Lower lobe of right lung (tissue), 2 donors: Measurements from ENCODE around the gene DCUN1D2. TPM values are rescaled to one million over a fixed set of nuclear protein-coding genes. Genes with fewer than 3 reads are reported as not detected.

Experiments used
- ATAC-seq, 2 donors: fragments of 200-7000 bp; cut with Tn5 transposase; one replicate each; pipeline ENCODE4 v1.9.1; 2020 to 2022; ENCODE audit warnings: mild to moderate bottlenecking in 2 of 2, moderate library complexity in 2 of 2
- DNase-seq: peaks from one replicate; pipeline ENCODE4 v3.0.0-alpha.2; 2020
- H3K27ac ChIP-seq: fragments of 200-600 bp; one replicate; pipeline ENCODE4 v1.8.0; 2022
- H3K27me3 ChIP-seq: fragments of 200-600 bp; one replicate; pipeline ENCODE4 v1.8.0; 2022; ENCODE audit warnings: low read depth
- H3K36me3 ChIP-seq: fragments of 200-600 bp; one replicate; pipeline ENCODE4 v1.8.0; 2022; ENCODE audit warnings: mild to moderate bottlenecking
- H3K4me1 ChIP-seq: fragments of 200-600 bp; one replicate; pipeline ENCODE4 v1.8.0; 2022
- H3K4me3 ChIP-seq: fragments of 200-600 bp; one replicate; pipeline ENCODE4 v1.8.0; 2022; ENCODE audit warnings: mild to moderate bottlenecking
- H3K9me3 ChIP-seq: fragments of 200-600 bp; one replicate; pipeline ENCODE4 v1.8.0; 2022
- intact Hi-C: fragments of 100-400 bp; cut with DNase I; formaldehyde crosslinking; loops from one replicate; pipeline ENCODE4 v1.11.0; 2022
- total RNA-seq: library from RNA; stranded (reverse); fragmentation: NEBNext Ultra II Directional; extraction: Animal tissue kit (Norgen Biotek cat#: 25700); gene quantifications from one replicate; pipeline ENCODE4 v1.2.1, GENCODE V29; 2021
- TF ChIP-seq, protein P1 (sequence below): fragments of 200-600 bp; IDR thresholded peaks from one replicate; pipeline ENCODE4 v1.8.0; 2022; ENCODE audit warnings: antibody characterized with exemption, mild to moderate bottlenecking
- donor health status: DM: no; HTN: yes; CAD: no; lungs with severe emphysema.

The DCUN1D2 gene
- total RNA-seq, 1 donor from 2014 or later: 16.8 TPM

DNA sequence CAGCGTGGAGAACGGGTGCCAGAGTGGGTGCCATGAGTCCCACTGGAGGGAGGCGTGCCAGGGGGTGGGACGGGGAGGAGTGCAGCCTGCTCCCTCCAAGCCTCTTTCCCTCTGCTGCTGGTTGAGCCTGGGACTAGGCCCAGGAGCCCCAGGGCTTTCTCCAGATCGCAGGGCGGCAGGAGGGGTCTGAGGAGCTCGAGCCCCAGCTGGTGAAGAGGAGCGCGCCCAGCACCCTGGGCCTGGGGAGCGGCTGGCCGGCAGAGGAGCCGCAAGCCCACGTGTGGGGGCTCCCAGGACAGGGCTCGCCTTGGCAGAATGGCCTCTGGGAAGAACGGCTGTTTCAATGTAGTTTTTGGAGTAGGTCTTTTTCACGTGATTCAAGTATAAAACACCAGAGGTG is 12.2 kb upstream of the DCUN1D2 start:
- intact Hi-C loops: no loop called here
- peaks cover 79% of the 10 kb centered on the region for H3K36me3 ChIP-seq
- no peak for DNase-seq

DNA sequence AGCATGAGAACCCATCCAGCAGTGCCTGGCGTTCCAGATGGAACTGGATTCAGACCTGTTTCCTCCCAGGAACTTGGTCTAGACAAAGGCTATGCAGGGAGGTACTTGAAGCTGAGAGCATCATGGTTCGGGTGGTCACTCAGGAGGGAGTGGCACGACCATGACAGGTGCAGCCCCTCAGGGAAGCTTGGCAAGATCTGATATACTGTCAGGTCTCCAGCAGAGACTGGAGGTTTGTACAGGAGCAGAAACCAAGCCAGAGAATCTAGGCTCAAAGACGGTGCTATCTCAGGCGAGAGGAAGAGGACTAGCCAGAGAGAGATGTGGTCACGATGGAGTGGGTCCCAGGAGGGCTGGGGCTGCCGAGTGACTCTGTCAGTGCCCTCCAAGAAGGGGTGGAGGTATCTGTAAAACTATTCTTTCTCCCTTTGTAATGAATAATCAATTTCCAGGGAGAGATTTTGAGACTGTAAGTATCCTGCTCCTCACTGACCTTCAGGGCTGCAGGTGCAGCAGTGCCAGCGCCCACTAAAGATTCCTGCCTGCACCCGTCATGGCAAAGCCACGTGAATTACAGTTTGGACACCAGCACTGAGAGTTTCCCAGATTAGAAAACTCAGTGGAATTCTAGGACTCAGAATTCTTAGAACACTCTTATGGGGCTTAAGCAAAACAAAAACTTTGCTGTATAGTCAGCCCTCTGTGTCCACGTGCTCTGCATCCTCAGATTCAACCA is 10.2 kb upstream of the DCUN1D2 start:
- DNase-seq (no peak), ATAC-seq (no peak)
- Histone ChIP-seq H3K27ac (no peak overlapping the region), H3K4me1 (peaks cover 8% of the 10 kb centered on the region), H3K9me3 (no peaks in the 10 kb centered on the region), H3K4me3 (no peak overlapping the region), H3K36me3 (peaks cover 94% of the 10 kb centered on the region), H3K27me3 (no peaks in the 10 kb centered on the region)
- intact Hi-C loops: no loop called here
- TF ChIP-seq, protein P1, sequence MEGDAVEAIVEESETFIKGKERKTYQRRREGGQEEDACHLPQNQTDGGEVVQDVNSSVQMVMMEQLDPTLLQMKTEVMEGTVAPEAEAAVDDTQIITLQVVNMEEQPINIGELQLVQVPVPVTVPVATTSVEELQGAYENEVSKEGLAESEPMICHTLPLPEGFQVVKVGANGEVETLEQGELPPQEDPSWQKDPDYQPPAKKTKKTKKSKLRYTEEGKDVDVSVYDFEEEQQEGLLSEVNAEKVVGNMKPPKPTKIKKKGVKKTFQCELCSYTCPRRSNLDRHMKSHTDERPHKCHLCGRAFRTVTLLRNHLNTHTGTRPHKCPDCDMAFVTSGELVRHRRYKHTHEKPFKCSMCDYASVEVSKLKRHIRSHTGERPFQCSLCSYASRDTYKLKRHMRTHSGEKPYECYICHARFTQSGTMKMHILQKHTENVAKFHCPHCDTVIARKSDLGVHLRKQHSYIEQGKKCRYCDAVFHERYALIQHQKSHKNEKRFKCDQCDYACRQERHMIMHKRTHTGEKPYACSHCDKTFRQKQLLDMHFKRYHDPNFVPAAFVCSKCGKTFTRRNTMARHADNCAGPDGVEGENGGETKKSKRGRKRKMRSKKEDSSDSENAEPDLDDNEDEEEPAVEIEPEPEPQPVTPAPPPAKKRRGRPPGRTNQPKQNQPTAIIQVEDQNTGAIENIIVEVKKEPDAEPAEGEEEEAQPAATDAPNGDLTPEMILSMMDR: no peak

More for the DNA sequence above, 12.2 kb upstream of the DCUN1D2 start:
- Histone ChIP-seq H3K27ac (no peak overlapping the region), H3K4me3 (no peak overlapping the region), H3K9me3 (no peaks in the 10 kb centered on the region), H3K27me3 (no peaks in the 10 kb centered on the region), H3K4me1 (no peaks in the 10 kb centered on the region)
- ATAC-seq: peak in 1 of 2 donors; percentile 25
- TF ChIP-seq, protein P1: no peak

DNA sequence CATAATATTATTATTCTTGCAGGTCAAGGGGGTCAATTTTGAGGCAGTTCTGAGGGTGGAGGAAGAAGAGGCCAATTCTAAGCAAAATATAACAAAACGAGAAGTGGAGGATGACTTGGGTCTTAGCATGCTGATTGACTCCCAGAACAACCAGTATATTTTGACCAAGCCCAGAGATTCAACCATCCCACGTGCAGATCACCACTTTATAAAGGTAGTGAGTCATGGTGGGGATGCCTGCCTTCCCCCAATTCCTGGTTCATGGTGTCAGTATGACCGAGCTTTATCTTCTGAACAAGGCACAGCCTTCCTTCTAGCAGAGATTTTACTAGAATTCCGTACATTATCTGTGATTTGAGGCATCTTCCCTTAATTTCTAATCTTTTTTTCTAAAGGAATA is 9.4 kb upstream of the DCUN1D2 start:
- Histone ChIP-seq H3K27ac (no peak overlapping the region), H3K27me3 (no peaks in the 10 kb centered on the region), H3K36me3 (peaks cover 95% of the 10 kb centered on the region), H3K4me3 (no peak overlapping the region), H3K9me3 (no peaks in the 10 kb centered on the region), H3K4me1 (peaks cover 13% of the 10 kb centered on the region)
- DNase-seq (no peak), ATAC-seq (no peak)
- TF ChIP-seq, protein P1: no peak
- intact Hi-C loops: no loop called here

DNA sequence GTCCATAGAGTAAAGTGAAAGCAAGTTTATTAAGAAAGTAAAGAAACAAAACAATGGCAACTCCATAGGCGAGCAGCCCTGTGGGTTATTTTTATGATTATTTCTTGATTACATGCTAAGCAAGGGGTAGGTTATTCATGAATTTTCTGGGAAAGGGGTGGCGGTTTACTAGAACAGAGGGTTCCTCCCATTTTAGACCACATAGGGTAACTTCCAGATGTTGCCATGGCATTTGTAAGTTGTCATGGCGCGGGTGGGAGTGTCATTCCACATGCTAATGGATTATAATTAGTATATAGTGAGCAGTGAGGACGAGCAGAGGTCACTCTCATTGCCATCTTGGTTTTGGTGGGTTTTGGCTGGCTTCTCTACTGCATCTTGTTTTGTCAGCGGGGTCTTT is 8.4 kb upstream of the DCUN1D2 start:
- intact Hi-C loops: no loop called here
- Histone ChIP-seq H3K9me3 (no peaks in the 10 kb centered on the region), H3K27ac (no peak overlapping the region), H3K4me3 (no peak overlapping the region), H3K27me3 (no peaks in the 10 kb centered on the region), H3K4me1 (peaks cover 16% of the 10 kb centered on the region), H3K36me3 (peaks cover 87% of the 10 kb centered on the region)
- ATAC-seq (no peak), DNase-seq (no peak)
- TF ChIP-seq, protein P1: no peak

DNA sequence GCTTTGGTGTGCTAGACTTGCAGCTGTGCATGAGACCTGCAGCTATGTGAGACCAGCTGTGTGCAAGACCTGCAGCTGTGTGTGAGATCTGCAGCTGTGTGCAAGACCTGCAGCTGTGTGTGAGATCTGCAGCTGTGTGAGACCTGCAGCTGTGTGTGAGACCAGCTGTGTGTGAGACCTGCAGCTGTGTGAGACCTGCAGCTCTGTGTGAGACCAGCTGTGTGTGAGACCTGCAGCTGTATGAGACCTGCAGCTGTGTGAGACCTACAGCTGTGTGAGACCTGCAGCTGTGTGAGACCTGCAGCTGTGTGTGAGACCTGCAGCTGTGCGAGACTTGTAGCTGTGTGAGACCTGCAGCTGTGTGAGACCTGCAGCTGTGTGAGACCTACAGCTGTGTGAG is 6.7 kb upstream of the DCUN1D2 start:
- peaks cover 33% of the 10 kb centered on the region for H3K4me1 ChIP-seq
- no peaks in the 10 kb centered on the region for H3K9me3 ChIP-seq
- ATAC-seq (no peak), DNase-seq (no peak)
- H3K27ac ChIP-seq: no peak overlapping the region
- H3K36me3 ChIP-seq: peaks cover 73% of the 10 kb centered on the region
- intact Hi-C loops: no loop called here
- no peaks in the 10 kb centered on the region for H3K27me3 ChIP-seq
- TF ChIP-seq, protein P1: no peak
- H3K4me3 ChIP-seq: no peak overlapping the region
